Natural killer cell (primary cell): Measurements from ENCODE around the gene NRXN3. TPM values are rescaled to one million over a fixed set of nuclear protein-coding genes. Genes with fewer than 3 reads are reported as not detected.

Experiments
- ATAC-seq, 3 donors: fragments of 150-1000 bp in 2 of 3; fragments of 200-7000 bp in 1 of 3; cut with Tn5 transposase; 1 replicate in 1 of 3; 2 replicates in 2 of 3; pipeline ENCODE4 v1.10.0; 2021; ENCODE audit warnings: mild to moderate bottlenecking in 2 of 3, moderate library complexity in 2 of 3
- DNase-seq, 2 donors: peaks; one replicate each; pipeline versions ENCODE4 v3.0.0 to v3.0.0-alpha.2; 2013 to 2021; ENCODE audit warnings: mixed read lengths in 1 of 2
- H3K27ac ChIP-seq: one replicate; pipeline ENCODE4 v1.5.1; 2013; ENCODE audit warnings: mild to moderate bottlenecking, low read length
- H3K27me3 ChIP-seq: one replicate; pipeline ENCODE4 v1.6.1; 2013; ENCODE audit warnings: low read length; ENCODE audit not compliant: control insufficient read depth, insufficient read depth
- H3K36me3 ChIP-seq: one replicate; pipeline ENCODE4 v1.6.1; 2013; ENCODE audit warnings: low read length; ENCODE audit not compliant: control insufficient read depth, insufficient read depth
- H3K4me1 ChIP-seq: one replicate; pipeline ENCODE4 v1.6.1; 2013; ENCODE audit warnings: low read length; ENCODE audit not compliant: control insufficient read depth, insufficient read depth
- H3K4me3 ChIP-seq: one replicate; pipeline ENCODE4 v1.5.1; 2013; ENCODE audit warnings: low read length
- H3K9me3 ChIP-seq: one replicate; pipeline ENCODE4 v1.6.1; 2013; ENCODE audit warnings: low read length; ENCODE audit not compliant: control insufficient read depth, insufficient read depth
- H3K27ac Mint-ChIP-seq, 2 donors: one replicate each; pipeline ENCODE4 v1.8.0; 2022; ENCODE audit warnings: mild to moderate bottlenecking in 2 of 2, mixed read lengths in 2 of 2, moderate library complexity in 1 of 2
- H3K27me3 Mint-ChIP-seq, 2 donors: one replicate each; pipeline ENCODE4 v1.8.0; 2022; ENCODE audit warnings: low read depth in 2 of 2, mixed read lengths in 2 of 2
- H3K36me3 Mint-ChIP-seq: one replicate; pipeline ENCODE4 v1.8.0; 2022; ENCODE audit warnings: mixed read lengths
- H3K4me1 Mint-ChIP-seq, 2 donors: one replicate each; pipeline ENCODE4 v1.8.0; 2022; ENCODE audit warnings: mixed read lengths in 2 of 2
- H3K4me3 Mint-ChIP-seq: one replicate; pipeline ENCODE4 v1.8.0; 2022; ENCODE audit warnings: mild to moderate bottlenecking, moderate library complexity, mixed read lengths
- H3K9me3 Mint-ChIP-seq, 2 donors: one replicate each; pipeline ENCODE4 v1.8.0; 2022; ENCODE audit warnings: mixed read lengths in 2 of 2
- CTCF ChIP-seq: fragments of 200-600 bp; IDR thresholded peaks from one replicate; pipeline ENCODE4 v1.8.0; 2022; ENCODE audit warnings: antibody characterized with exemption
- WGBS: methylation state at CpG from one replicate; pipeline ENCODE4 v1.1.7; 2013; ENCODE audit warnings: missing lambda C conversion rate; ENCODE audit not compliant: insufficient coverage; 5-methylcytosine and 5-hydroxymethylcytosine counted together
- intact Hi-C: fragments of 100-400 bp; cut with micrococcal nuclease; formaldehyde crosslinking; loops from one replicate; pipeline ENCODE4 v1.14.2; 2022
- total RNA-seq, 4 donors: library from RNA; stranded (reverse); fragments of 120-200 nt in 1 of 4; gene quantifications; one replicate each; pipeline versions ENCODE4 v1.2.3 to v1.2.4, GENCODE V29; 2013 to 2022

NRXN3 gene
- total RNA-seq, 3 donors from 2014 or later (not counting 1 experiment from before 2014, with no cell fraction given), result not detected

- 73% methylated on average over 1 of the region's 1 CpG for WGBS
- no peaks in the 10 kb centered on the region for H3K9me3 ChIP-seq
- H3K27me3 ChIP-seq, result no peaks in the 10 kb centered on the region
- no peak overlapping the region for H3K27ac ChIP-seq
- H3K36me3 Mint-ChIP-seq, result no peaks in the 10 kb centered on the region
- H3K4me1 ChIP-seq, result no peaks in the 10 kb centered on the region
- H3K36me3 ChIP-seq, result no peaks in the 10 kb centered on the region
- H3K9me3 Mint-ChIP-seq, result peaks cover 2 to 3% of the 10 kb centered on the region in 2 donors
- H3K4me3 Mint-ChIP-seq, result no peak overlapping the region
- H3K4me1 Mint-ChIP-seq, result no peaks in the 10 kb centered on the region
- no peak for TF ChIP-seq CTCF
- no peak overlapping the region for H3K27ac Mint-ChIP-seq
- H3K27me3 Mint-ChIP-seq, result no peaks in the 10 kb centered on the region
- intact Hi-C loops, result no loop called here
- ATAC-seq (no peak), DNase-seq (no peak)
- no peak overlapping the region for H3K4me3 ChIP-seq
Observed at GRCh38 chr14:79686196-79686595, 1516.0 kb downstream of the NRXN3 start.

DNA sequence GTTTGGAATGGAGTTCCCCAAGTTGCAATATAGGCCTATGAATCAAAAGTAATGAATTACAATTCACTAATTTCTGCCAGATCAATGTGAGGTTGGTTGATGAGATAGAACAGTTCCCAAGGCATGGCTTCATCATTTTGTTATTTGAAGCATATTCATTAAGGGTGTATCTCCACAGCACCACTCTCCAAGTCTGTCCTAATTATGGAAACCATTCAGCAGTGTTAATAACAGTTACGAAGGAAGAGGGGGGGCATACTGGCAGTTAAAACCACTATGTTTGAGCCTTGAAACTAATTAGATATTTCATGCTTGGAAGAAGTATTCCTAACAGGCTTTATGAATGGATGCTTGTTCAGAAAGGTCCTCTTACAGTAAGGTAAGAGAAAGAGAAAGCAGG lies 1520.8 kb downstream of the NRXN3 start:
- H3K36me3 Mint-ChIP-seq, result no peaks in the 10 kb centered on the region
- H3K27me3 ChIP-seq, result no peaks in the 10 kb centered on the region
- no peaks in the 10 kb centered on the region for H3K36me3 ChIP-seq
- H3K27ac ChIP-seq, result no peak overlapping the region
- intact Hi-C loops, result no loop called here
- WGBS, result 83% methylated on average over 1 of the region's 1 CpG
- peaks cover 0 to 3% of the 10 kb centered on the region in 2 donors for H3K9me3 Mint-ChIP-seq
- ATAC-seq (no peak), DNase-seq (no peak)
- H3K4me1 Mint-ChIP-seq, result no peaks in the 10 kb centered on the region
- no peak overlapping the region for H3K4me3 Mint-ChIP-seq
- TF ChIP-seq CTCF, result no peak
- no peak overlapping the region for H3K4me3 ChIP-seq
- no peak overlapping the region for H3K27ac Mint-ChIP-seq
- no peaks in the 10 kb centered on the region for H3K27me3 Mint-ChIP-seq
- no peaks in the 10 kb centered on the region for H3K4me1 ChIP-seq
- H3K9me3 ChIP-seq, result no peaks in the 10 kb centered on the region

- Histone ChIP-seq H3K27me3 (no peaks in the 10 kb centered on the region), H3K4me3 (no peak overlapping the region), H3K9me3 (no peaks in the 10 kb centered on the region), H3K4me1 (no peaks in the 10 kb centered on the region), H3K27ac (no peak overlapping the region), H3K36me3 (no peaks in the 10 kb centered on the region)
- Mint-ChIP-seq H3K36me3 (no peaks in the 10 kb centered on the region), H3K4me3 (no peak overlapping the region), H3K27ac (no peak overlapping the region), H3K27me3 (no peaks in the 10 kb centered on the region), H3K4me1 (no peaks in the 10 kb centered on the region), H3K9me3 (peaks cover 2 to 3% of the 10 kb centered on the region in 2 donors)
- intact Hi-C loops, result no loop called here
- ATAC-seq, result no peak
- DNase-seq, result no peak
- 67% methylated on average over 1 of the region's 1 CpG for WGBS
- no peak for TF ChIP-seq CTCF
Observed at GRCh38 chr14:79693935-79694334, 1523.8 kb downstream of the NRXN3 start.

DNA sequence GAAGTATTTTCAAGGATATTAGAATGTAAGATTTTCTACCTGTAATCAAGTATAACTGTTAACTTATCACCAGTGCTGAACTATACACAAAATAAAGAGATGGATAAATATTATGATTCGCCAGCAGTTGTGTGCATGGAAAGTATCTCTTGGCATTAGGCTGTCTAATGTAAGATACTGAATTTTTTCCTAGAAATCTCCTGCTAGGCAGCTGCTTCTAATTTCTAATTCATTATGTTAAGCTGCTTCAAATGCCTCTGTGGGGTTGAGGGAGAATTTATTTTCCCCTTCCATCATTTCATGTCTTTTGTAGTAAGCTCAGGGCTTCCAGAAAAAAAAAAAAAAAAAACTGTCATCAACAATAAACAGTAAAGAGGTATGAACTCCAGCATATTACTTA lies 1525.1 kb downstream of the NRXN3 start:
- WGBS, result no CpG with 5 or more reads among the region's 1 CpG
- Histone ChIP-seq H3K27me3 (no peaks in the 10 kb centered on the region), H3K9me3 (no peaks in the 10 kb centered on the region), H3K36me3 (no peaks in the 10 kb centered on the region), H3K4me3 (no peak overlapping the region), H3K4me1 (no peaks in the 10 kb centered on the region), H3K27ac (no peak overlapping the region)
- no peak for TF ChIP-seq CTCF
- H3K9me3 Mint-ChIP-seq, result peaks cover 3 to 5% of the 10 kb centered on the region in 2 donors
- no peak overlapping the region for H3K4me3 Mint-ChIP-seq
- no peak for DNase-seq
- H3K27ac Mint-ChIP-seq, result no peak overlapping the region
- H3K36me3 Mint-ChIP-seq, result no peaks in the 10 kb centered on the region
- intact Hi-C loops, result no loop called here
- ATAC-seq, result no peak
- no peaks in the 10 kb centered on the region for H3K27me3 Mint-ChIP-seq
- no peaks in the 10 kb centered on the region for H3K4me1 Mint-ChIP-seq
